Testis (tissue), 3 donors: Measurements from ENCODE around the gene FYN. TPM values are rescaled to one million over a fixed set of nuclear protein-coding genes. Genes with fewer than 3 reads are reported as not detected.

Experiments
- DNase-seq: peaks from one replicate; pipeline ENCODE4 v3.0.0-alpha.2; 2019
- H3K27ac ChIP-seq, 2 donors: fragments of 200-600 bp; sonication (generic); one replicate each; pipeline ENCODE4 v1.5.1; 2019
- H3K27me3 ChIP-seq: fragments of 200-600 bp; sonication (generic); one replicate; pipeline ENCODE4 v1.5.1; 2019
- H3K36me3 ChIP-seq: fragments of 200-600 bp; sonication (generic); one replicate; pipeline ENCODE4 v1.5.1; 2017; ENCODE audit warnings: low read depth; ENCODE audit errors: missing control alignments
- H3K4me1 ChIP-seq: fragments of 200-600 bp; sonication (generic); one replicate; pipeline ENCODE4 v1.5.1; 2019
- H3K4me3 ChIP-seq, 2 donors: fragments of 200-600 bp; sonication (generic); one replicate each; pipeline ENCODE4 v1.5.1; 2017 to 2019
- H3K9me3 ChIP-seq: fragments of 200-600 bp; sonication (generic); one replicate; pipeline ENCODE4 v1.5.1; 2017
- POLR2A ChIP-seq: fragments of 450-650 bp; IDR thresholded peaks from one replicate; pipeline ENCODE4 v1.6.1; 2017; ENCODE audit warnings: antibody characterized with exemption, mild to moderate bottlenecking, moderate library complexity
- WGBS, 2 donors: methylation state at CpG; one replicate each; pipeline ENCODE4 v1.1.5; 2018; 5-methylcytosine and 5-hydroxymethylcytosine counted together
- intact Hi-C: fragments of 100-400 bp; cut with DNase I; formaldehyde crosslinking; loops from one replicate; pipeline ENCODE4 v1.15.1; 2023; ENCODE audit warnings: low total_unique reads
- polyA plus RNA-seq: library from polyadenylated mRNA; stranded (reverse); fragments of 350-450 nt; fragmentation: Illumina TruSeq; extraction: RNeasy Lipid Tissue Mini Kit (QIAGEN cat#74804); gene quantifications from one replicate; pipeline ENCODE4 v1.2.3, GENCODE V29; 2014; ENCODE audit warnings: low read depth, low replicate concordance; ENCODE audit not compliant: insufficient read depth
- total RNA-seq, 2 donors: library from RNA; depleted of rRNA; stranded (reverse); fragments of >200 nt; gene quantifications; one replicate each; pipeline ENCODE4 v1.2.3, GENCODE V29; 2016
- TF ChIP-seq, protein P1 (sequence below), 3 experiments: fragments of 450-650 bp in 2 of 3; fragments of 200-600 bp in 1 of 3; sonication (generic) in 1 of 3; IDR thresholded peaks; one replicate each; pipeline ENCODE4 v1.5.1; 2016 to 2019; ENCODE audit warnings: antibody characterized with exemption in 3 of 3, mild to moderate bottlenecking in 2 of 3, moderate library complexity in 1 of 3

The FYN gene
- total and polyA plus RNA-seq, 3 donors from 2014 or later: 74.0 to 145 (median 104) TPM

DNA sequence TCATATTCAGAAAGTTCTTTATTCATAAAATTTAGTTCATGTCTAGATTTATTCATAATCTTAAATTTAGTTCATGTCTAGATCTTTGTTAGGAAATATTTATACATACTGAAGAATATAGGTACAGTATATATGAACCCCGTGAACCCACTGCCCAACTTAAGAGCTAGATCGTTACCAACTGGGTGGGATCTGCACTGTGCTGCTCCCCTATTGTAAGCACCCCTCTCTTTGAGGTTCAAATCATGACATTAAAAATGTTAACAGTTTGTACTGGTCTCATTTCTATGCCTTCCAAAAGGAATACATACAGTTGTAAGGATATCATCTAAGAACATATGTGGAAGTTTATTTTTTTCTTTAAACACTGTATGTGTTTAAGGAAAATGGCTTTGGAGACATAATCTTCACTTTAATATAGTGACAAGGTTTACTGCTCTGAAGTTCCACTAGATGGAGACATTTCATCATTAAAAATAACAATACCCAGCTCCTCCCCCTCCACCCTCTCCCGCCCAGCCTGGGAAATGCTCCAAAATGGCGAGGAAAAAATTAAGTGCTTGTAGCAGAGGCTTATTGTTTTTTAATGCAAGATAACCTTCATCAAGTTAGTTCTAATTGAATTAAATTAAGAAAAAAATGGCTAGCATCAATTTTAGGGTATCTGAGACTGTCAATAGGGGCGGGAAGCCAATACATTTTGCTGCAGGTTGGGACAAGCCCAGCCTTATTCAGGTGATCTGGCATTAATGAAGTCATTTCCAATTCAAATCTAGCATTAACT is 163.4 kb downstream of the FYN start:
- Histone ChIP-seq H3K36me3 (no peaks in the 10 kb centered on the region), H3K4me1 (peaks cover 12% of the 10 kb centered on the region), H3K27me3 (no peaks in the 10 kb centered on the region), H3K27ac (peak overlapping the region; percentile 50 to 52), H3K9me3 (no peaks in the 10 kb centered on the region), H3K4me3 (no peak overlapping the region)
- intact Hi-C loops: loop anchor here (5.0 to 10.0 kb wide), 2 partner anchors 287 to 335 kb away; no protein-coding TSS in a partner anchor
- peak; percentile 72 for DNase-seq
- 38 to 53% methylated on average over 5 of the region's 5 CpGs for WGBS, 2 donors
- no peak for TF ChIP-seq POLR2A
- TF ChIP-seq, protein P1, sequence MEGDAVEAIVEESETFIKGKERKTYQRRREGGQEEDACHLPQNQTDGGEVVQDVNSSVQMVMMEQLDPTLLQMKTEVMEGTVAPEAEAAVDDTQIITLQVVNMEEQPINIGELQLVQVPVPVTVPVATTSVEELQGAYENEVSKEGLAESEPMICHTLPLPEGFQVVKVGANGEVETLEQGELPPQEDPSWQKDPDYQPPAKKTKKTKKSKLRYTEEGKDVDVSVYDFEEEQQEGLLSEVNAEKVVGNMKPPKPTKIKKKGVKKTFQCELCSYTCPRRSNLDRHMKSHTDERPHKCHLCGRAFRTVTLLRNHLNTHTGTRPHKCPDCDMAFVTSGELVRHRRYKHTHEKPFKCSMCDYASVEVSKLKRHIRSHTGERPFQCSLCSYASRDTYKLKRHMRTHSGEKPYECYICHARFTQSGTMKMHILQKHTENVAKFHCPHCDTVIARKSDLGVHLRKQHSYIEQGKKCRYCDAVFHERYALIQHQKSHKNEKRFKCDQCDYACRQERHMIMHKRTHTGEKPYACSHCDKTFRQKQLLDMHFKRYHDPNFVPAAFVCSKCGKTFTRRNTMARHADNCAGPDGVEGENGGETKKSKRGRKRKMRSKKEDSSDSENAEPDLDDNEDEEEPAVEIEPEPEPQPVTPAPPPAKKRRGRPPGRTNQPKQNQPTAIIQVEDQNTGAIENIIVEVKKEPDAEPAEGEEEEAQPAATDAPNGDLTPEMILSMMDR (IDR thresholded peaks at IDR 0.05): peak; percentile 80 to 86 (median 84)

DNA sequence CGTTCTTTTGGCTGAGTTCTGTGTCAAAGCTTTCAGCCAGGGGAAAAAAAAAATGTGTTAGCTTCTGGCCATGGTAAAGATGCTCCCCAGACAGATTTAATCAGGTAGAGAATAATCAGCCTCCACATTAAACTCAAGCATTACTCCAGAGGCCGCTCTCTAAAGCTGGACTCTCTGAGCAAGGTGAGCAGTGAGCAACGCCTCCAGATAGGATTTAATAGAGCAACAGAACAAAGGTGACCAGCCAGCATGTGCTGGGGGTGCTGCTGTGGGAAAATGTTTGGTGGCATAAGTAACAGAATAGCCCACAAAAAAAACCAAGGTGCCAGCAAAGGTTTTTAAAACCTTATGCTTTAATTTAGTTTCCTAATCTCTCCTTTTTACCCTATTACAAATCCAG is 164.1 kb downstream of the FYN start:
- TF ChIP-seq POLR2A: no peak
- TF ChIP-seq, protein P1 (IDR thresholded peaks at IDR 0.05): no peak
- no peak overlapping the region for H3K4me3 ChIP-seq
- H3K27me3 ChIP-seq: no peaks in the 10 kb centered on the region
- H3K4me1 ChIP-seq: peaks cover 12% of the 10 kb centered on the region
- H3K36me3 ChIP-seq: no peaks in the 10 kb centered on the region
- WGBS, 2 donors: 59 to 73% methylated on average over 3 of the region's 3 CpGs
- no peak for DNase-seq
- intact Hi-C loops: no loop called here
- H3K9me3 ChIP-seq: no peaks in the 10 kb centered on the region
- H3K27ac ChIP-seq: no peak overlapping the region

DNA sequence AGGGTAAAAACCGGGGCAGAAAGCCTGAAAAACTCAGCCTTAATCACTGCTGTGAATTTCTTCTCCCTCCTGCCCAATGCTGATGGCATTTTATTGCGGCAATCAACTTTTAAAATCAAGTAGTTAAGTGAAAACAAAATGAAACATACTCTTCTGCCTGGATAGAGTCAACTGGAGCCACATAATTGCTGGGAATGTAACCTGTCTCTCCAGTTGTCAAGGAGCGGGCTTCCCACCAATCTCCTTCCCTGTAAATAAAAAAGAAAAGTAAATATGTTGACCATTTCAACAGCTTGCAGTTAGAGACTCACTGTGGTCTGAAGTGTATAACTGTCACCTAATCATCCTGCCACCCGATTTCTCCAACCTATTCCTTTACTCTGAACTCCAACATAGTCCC is 165.5 kb downstream of the FYN start:
- Histone ChIP-seq H3K36me3 (no peaks in the 10 kb centered on the region), H3K9me3 (no peaks in the 10 kb centered on the region), H3K4me3 (no peak overlapping the region), H3K27ac (no peak overlapping the region), H3K4me1 (peaks cover 12% of the 10 kb centered on the region), H3K27me3 (no peaks in the 10 kb centered on the region)
- intact Hi-C loops: no loop called here
- no peak for TF ChIP-seq POLR2A
- TF ChIP-seq, protein P1 (IDR thresholded peaks at IDR 0.05): no peak
- 91 to 92% methylated on average over 4 of the region's 4 CpGs for WGBS, 2 donors
- no peak for DNase-seq

DNA sequence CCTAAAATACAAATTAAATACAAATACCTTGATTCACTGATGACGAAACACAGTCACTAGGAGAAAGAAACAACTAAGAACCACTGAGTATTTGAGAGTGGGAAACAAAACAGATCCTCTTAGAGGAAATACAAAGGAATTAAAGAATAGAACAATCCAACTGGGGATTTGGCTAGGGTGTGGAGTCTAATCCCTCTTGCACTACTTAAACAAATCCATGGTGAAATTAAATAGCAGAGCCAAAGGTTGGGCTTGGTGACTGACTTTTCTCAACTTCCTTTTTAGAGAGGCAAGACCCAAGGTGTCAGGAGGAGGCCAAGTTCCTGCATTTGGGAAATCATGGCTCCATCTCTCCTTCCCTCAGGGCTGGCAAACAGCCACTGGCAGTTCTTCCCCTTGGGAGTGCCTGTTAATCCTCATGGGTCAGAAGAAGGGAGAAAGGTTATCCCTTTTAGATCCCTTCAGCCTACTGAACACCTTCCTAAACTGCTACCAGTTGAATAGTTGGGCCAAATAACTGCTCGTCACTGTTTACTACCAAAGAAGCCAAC is 166.3 kb downstream of the FYN start:
- no peak for DNase-seq
- H3K27me3 ChIP-seq: no peaks in the 10 kb centered on the region
- H3K4me1 ChIP-seq: peaks cover 9% of the 10 kb centered on the region
- H3K27ac ChIP-seq: no peak overlapping the region
- intact Hi-C loops: no loop called here
- TF ChIP-seq POLR2A: no peak
- TF ChIP-seq, protein P1 (IDR thresholded peaks at IDR 0.05): no peak
- no peaks in the 10 kb centered on the region for H3K36me3 ChIP-seq
- 94 to 100% methylated on average over 2 of the region's 2 CpGs for WGBS, 2 donors
- no peaks in the 10 kb centered on the region for H3K9me3 ChIP-seq
- no peak overlapping the region for H3K4me3 ChIP-seq
